GM19351 (cell line): ENCODE results near the gene NOXO1.

Experiments used
- ATAC-seq: cut with Tn5 transposase; IDR thresholded peaks from one replicate; pipeline ENCODE4 v1.9.1; 2021; ENCODE audit warnings: mild to moderate bottlenecking, moderate library complexity; ENCODE audit not compliant: unreplicated experiment

NOXO1 gene

GRCh38 chr16:1981398-1981836, at the start of gene NOXO1:
TSS of gene NOXO1 (minus strand) at chr16:1981469. CDS start at chr16:1981179, 290 bp downstream.
- no peak for ATAC-seq

GRCh38 chr16:2030036-2030435, 48.8 kb upstream of the NOXO1 start:
- no peak for ATAC-seq

- no peak for ATAC-seq
Measured at GRCh38 chr16:2029350-2029749, 48.1 kb upstream of the NOXO1 start.

- ATAC-seq, result no peak
Measured at GRCh38 chr16:2028620-2029220, 47.5 kb upstream of the NOXO1 start.

GRCh38 chr16:2028146-2028545, 46.9 kb upstream of the NOXO1 start:
- no peak for ATAC-seq

- no peak for ATAC-seq
Measured at GRCh38 chr16:2027024-2028010, 46.0 kb upstream of the NOXO1 start.

- ATAC-seq, result no peak
Measured at GRCh38 chr16:2026461-2027023, 45.3 kb upstream of the NOXO1 start, which contains the start of gene NHERF2. TSS of gene NHERF2 (plus strand) at chr16:2026902. CDS start at chr16:2027006, 104 bp downstream.

GRCh38 chr16:2025878-2026460, 44.7 kb upstream of the NOXO1 start:
- ATAC-seq, result no peak

GRCh38 chr16:2025251-2025650, 44.0 kb upstream of the NOXO1 start:
- no peak for ATAC-seq

GRCh38 chr16:2024032-2024420, 42.8 kb upstream of the NOXO1 start:
- no peak for ATAC-seq

- peak; percentile 61 for ATAC-seq
Measured at GRCh38 chr16:2023092-2024031, 42.1 kb upstream of the NOXO1 start.

- peak; percentile 22 for ATAC-seq
Measured at GRCh38 chr16:2022723-2023091, 41.4 kb upstream of the NOXO1 start.

GRCh38 chr16:2019921-2020831, 38.9 kb upstream of the NOXO1 start:
- no peak for ATAC-seq

GRCh38 chr16:2019518-2019920, 38.2 kb upstream of the NOXO1 start, which contains the start of gene NPW:
TSS of gene NPW (plus strand) at chr16:2019785.
- no peak for ATAC-seq

- no peak for ATAC-seq
Measured at GRCh38 chr16:2016407-2016922, 35.2 kb upstream of the NOXO1 start.

GRCh38 chr16:2015947-2016208, 34.6 kb upstream of the NOXO1 start:
- no peak for ATAC-seq

GRCh38 chr16:2015117-2015946, 34.1 kb upstream of the NOXO1 start:
- ATAC-seq, result no peak

GRCh38 chr16:2013527-2013926, 32.3 kb upstream of the NOXO1 start:
- ATAC-seq, result no peak
